Cerebellar nuclear complex (tissue), 1 donor: Measurements from ENCODE around the gene ACTL7A.
"Not testable (repeated sequence)": the region's sequence is repeated elsewhere in the genome, so short reads cannot be mapped to it uniquely, and the experiment has no call there.

ENCODE experiments used
- DNase-seq, 2 experiments: peaks; one replicate each; lab custom pipeline; 2025; lab: John Stamatoyannopoulos, UW

ACTL7A gene

GRCh38 chr9:108880738-108881316 is 18.8 kb downstream of the ACTL7A start:
- no peak for DNase-seq

GRCh38 chr9:108882052-108882888 is 20.2 kb downstream of the ACTL7A start:
- DNase-seq: no peak

DNA sequence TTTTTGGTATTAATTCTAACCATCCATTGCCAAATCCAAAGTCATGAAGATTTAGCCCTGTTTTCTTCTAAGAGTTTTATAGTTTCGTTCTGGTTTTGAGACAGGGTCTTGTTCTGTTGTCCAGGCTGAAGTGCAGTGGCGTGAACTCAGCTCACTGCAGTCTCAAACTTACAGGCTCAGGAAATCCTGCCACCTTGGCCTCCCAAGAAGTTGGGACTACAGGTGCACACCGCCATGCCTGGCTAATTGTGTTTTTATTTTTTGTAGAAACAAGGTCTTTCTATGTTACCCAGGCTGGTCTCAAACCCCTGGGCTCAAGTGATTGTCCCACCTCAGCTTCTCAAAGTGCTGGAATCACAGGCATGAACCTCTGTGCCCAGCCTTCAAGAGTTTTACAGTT is 21.0 kb downstream of the ACTL7A start:
- no peak for DNase-seq

DNA sequence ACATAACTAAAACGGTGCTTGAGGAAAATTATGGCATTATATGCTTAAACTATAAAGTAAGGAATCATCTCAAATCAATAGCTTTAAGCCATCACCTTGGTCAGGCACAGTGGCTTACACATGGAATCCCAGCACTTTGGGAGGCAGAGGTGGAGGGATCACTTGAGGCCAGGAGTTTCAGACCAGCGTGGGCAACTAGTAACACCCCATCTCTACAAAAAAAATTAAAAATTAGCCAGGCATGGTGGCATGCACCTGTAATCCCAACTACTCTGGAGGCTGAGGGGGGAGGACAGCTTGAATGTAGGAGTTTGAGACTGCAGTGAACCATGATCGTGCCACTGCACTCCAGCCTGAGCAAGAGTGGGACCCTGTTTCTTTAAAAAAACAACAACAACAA is 22.6 kb downstream of the ACTL7A start:
- no peak for DNase-seq

DNA sequence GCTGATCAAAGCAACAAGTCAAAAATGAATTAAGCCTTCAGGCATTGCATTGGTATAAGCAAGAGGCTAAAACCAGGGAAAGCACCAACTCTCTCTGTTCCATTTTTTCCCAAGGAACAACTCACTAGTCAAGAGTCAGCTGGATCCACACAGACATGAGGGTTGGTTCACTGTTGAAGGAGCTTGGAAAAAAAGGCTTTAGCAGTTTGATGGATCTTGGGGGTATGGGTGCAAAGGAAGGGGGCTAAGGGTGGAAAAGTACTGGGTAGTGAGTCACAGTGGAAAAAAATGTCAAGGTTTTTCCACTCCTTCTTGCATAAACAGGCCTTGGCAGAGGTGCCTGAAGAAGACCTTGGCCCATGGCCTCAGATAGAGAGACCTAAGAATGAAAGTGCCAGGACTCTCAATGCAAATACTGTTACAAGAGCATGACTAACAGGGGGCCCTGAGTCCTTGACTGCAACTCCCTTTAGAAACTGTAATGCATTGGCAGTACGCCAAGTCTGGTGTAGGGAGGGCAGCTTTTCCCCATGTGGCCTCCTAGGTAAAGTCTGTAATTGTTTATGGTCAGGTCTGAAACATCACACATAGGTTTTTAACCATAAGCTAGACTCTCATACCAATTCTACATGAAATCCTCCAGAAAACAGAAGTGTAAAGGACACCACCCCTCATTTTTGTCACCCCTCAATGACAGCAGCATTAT is 23.7 kb downstream of the ACTL7A start:
- DNase-seq: no peak

DNA sequence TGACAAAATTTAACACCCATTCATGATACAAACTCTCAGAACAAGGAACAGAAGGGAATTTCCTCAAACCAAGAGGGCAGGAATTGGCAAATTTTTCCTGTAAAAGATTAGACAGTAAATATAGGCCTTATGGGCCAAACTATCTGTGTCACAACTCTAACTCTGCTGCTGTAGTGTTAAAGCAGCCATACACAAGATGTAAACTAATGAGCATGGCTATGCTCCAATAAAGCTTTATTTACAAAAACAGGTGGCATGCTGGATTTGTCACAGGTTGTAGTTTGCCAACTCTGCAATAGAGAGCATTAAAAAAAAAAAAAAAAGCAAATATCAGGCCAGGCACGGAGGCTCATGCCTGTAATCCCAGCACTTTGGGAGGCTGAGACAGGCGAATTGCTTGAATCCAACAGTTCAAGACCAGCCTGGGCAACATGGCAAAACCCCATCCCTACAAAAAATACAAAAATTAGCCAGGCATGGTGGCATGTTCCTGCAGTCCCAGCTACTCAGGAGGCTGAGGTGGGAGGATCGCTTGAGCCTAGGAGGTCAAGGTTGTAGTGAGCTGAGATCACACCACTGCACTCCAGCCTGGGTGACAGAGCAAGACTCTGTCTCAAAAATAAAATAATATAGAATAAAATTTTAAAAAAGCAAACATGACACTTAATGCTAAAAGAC is 24.7 kb downstream of the ACTL7A start:
- DNase-seq: not testable (repeated sequence)

GRCh38 chr9:108889649-108890067 is 27.6 kb downstream of the ACTL7A start:
- DNase-seq: no peak

DNA sequence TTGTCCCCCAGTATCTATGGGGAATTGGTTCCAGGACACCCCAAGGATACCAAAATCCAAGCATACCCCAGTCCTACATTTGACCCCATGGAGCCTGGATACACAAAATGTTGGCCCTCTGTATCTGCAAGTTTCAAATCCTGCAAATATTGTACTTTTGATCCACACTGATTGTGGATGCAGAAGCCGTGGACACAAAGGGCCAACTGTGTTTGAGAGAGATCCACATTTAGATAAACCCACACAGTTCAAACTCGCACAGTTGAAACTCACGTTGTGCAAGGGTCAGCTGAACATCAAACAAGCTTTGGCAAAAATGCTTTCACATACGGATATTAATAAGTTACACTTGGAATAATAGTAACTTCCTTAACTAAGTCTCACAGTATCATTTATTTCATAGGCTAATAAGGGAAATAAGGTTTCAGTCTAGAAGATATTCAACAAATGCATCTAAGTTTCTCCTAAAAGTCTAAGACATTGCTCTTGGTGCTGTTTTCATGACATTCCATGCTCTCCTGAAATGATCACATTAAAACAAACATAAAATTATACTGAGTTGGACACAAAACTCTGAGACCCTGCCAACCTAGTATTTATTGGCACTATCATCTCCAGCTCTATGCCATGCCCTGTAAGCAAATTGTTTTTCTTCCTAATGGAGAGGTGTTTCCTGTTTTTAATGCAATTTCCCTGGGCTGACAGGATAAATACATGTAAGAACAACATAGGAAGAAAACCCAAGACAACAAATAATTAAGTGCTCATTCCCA is 32.3 kb downstream of the ACTL7A start:
- DNase-seq: no peak

GRCh38 chr9:108897324-108898096 is 35.4 kb downstream of the ACTL7A start:
- DNase-seq: no peak

DNA sequence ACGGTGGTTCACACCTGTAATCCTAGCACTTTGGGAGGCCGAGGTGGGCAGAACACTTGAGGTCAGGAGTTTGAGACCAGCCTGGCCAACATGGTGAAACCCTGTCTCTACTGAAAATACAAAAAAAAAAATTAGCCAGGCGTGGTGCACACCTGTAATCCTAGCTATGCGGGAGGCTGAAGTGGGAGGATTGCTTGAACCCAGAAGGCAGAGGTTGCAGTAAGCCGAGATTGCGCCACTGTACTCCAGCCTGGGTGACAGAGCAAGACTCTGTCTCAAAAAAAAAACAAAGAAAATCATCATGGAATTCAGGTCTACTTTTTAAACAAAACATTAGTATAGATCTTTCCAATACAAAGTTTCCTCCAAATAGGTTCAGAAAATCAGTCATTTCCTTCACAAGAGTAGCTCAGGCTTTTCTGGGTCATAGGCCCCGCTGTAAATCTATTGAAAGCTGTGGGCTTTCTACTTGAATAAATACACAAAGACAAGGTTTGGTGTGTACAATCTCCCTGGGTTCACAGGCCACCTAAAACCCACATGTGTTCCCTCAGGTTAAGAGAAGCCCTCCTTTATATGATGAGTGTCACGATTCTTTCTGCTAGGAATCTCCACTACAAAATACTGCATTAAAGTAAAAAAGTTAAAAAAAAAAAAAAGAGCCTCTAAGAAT is 37.1 kb downstream of the ACTL7A start:
- not testable (repeated sequence) for DNase-seq

DNA sequence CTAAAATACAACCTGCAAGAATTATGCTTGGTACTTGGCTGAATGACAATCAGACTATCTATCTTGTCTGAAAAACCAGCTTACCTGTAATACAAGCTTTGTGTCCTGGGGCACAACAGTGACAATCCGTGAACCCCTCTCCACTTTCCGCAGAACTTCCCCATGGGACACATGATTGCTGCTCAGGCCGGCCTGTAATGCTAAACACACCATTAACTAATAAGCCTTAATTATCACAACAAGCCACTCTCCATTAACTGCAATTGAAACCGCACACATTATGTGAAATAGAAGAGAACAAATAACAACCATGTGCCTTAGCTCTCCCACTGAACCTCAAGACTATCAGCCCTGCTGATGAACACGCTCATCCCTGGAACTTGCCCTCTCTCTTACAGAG is 38.1 kb downstream of the ACTL7A start:
- DNase-seq: no peak

DNA sequence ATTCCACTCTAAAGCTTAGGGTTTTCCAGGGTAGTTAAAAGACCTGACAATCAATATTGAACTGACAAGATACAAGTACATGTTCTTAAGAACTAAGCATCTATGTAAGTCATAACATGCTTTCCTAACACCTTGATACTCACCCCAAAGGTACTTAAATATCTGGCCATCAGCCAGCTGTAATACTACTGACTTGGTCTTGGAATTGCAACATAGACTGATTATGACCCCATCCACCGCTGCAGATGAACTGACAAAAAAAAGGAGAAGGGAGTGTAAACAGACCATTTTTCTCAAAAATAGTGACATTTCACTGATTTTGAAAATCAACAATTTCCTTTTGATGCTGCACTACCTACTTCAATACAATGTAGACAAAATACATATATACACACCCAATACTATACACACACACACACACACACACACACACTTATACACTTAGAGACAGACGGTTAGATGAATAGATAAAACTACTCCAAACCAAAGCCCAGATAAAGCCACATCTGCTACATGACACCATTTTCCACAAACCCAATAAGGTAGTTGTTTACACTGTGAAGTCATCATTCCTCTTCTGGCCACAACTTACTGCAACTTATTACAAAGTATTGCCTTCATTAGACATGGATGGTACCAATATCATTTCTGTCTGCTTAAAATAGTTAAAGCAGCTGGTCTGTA is 41.5 kb downstream of the ACTL7A start:
- DNase-seq: no peak

- no peak for DNase-seq
Measured at GRCh38 chr9:108904161-108904560, 42.1 kb downstream of the ACTL7A start.

- no peak for DNase-seq
Measured at GRCh38 chr9:108905494-108905893, 43.4 kb downstream of the ACTL7A start.

DNA sequence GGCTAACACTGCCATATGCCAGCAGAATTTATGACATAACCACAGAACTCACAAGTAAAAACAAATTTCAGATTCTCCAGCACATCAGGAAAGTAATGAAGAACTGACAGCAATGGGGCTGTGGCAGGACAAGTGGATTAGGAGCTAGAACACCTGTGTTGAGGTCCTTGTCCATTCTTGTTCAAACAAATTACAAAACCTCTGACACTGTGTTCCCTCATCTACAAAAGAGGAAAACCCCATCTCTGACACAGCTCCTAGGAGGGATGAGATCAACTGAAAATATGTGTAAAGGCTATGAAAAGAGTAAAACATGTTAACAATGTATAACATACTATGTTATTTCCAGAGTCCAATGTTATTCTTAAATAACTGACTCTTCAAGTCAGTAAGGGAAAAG is 48.3 kb downstream of the ACTL7A start:
- no peak for DNase-seq

- no peak for DNase-seq
Measured at GRCh38 chr9:108910914-108911313, 48.8 kb downstream of the ACTL7A start.

DNA sequence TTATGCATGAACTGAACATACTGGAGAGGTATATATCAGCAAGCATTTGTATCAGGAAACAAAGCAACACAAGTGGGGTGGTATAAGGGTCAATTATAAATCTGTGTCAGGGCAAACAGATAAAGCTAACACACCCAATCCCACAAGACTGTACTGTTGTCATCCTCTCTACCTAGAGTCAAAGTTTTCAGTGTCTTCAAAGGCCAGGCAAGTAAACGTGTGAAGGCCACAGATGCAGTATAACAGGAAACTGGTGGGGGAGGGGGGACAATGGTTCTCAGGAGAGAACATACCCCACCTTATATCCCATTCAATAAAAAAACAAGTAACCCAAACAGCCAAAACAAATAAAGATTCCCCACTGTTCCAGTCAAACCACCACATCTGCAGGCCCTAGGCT is 49.8 kb downstream of the ACTL7A start:
- DNase-seq: no peak
